Fibroblast of skin of left biceps (primary cell): ENCODE measurements around the gene NPBWR2.

Experiments
- DNase-seq, 2 experiments: peaks; one replicate each; pipeline ENCODE4 v3.0.0-alpha.2; 2013; ENCODE audit warnings: low read depth in 2 of 2

Gene NPBWR2

DNA sequence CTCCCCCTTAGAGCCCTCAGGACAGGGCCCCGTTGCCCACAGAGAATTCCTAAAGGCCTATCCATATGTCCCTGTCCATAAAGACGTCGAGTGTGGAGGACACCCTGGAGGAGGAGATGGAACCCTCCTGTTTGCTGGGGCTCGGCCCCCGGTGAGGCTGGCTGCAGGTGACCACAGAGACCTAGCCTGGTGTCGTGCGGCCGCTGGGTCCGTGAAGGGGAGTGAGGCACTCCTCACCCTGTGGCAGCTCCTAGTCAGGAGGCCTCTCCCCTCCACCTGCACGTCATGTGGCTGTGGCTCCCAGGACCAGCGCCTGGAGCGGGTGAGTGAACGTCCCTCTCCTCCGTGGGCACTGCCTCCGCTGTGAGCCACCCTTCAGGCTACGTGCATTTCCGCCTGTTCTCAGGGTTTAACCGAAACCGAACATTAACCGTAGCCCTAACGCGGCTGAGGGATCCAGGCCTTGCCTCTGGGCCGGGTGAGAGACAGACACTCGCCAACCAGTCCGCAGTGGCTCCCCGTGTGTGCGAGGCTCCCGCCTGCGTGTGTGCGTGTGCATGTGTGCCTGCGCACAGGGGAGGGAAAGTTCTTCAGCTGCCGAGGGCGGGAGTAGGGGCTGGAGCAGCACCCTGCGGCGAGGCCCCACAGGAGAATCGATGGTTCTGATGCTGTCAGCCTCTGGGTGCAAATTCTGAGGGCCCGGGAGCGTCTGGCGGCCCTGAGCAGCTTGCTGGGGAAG is 50.3 kb downstream of the NPBWR2 start:
- DNase-seq: no peak

- no peak for DNase-seq
Observed at GRCh38 chr20:64056639-64056888, 50.8 kb downstream of the NPBWR2 start.

GRCh38 chr20:64055893-64056638 is 51.3 kb downstream of the NPBWR2 start:
- DNase-seq: no peak

DNA sequence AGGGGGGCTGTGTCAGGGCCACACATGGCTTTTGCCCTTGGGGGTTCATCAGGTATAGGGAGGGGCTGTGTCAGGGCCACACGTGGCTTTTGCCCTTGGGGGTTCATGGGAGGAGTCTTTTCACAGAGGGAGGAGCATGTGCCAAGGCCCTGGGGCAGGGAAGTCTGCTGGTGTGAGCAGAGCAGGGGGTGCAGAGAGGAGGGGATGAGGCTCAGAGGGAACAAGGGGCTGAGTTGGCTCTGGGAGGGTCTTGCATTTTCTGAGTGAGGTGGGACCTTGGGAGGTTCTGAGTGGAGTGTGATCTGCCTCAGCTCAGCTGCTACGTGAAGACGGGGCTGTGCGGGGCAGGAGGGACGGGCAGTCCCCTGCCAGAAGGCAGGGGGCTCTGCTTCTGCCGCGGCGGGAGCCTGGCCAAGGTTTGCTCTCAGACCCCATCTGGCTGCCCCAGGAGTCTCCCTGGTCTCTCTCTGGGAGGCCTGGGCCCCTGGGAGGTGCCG is 51.9 kb downstream of the NPBWR2 start:
- no peak for DNase-seq

- no peak for DNase-seq
Observed at GRCh38 chr20:64053841-64054661, 53.3 kb downstream of the NPBWR2 start.
